GM10266 (cell line): ENCODE data around the gene ARID4A.

Experiments used
- DNase-seq: peaks from one replicate; pipeline ENCODE4 v3.0.0; 2012; ENCODE audit errors: extremely low spot score
- CTCF ChIP-seq: IDR thresholded peaks from 2 replicates; pipeline ENCODE4 v1.5.1; 2012; ENCODE audit warnings: mild to moderate bottlenecking, low read depth; ENCODE audit not compliant: control insufficient read depth, insufficient read depth; ENCODE audit errors: missing control alignments

Gene ARID4A

GRCh38 chr14:58305730-58306129, 7.4 kb downstream of the ARID4A start:
- DNase-seq, result no peak

GRCh38 chr14:58307597-58308316, 9.4 kb downstream of the ARID4A start:
- DNase-seq, result no peak
- TF ChIP-seq CTCF, result no peak

More at GRCh38 chr14:58305730-58306129, 7.4 kb downstream of the ARID4A start:
- TF ChIP-seq CTCF, result no peak

DNA sequence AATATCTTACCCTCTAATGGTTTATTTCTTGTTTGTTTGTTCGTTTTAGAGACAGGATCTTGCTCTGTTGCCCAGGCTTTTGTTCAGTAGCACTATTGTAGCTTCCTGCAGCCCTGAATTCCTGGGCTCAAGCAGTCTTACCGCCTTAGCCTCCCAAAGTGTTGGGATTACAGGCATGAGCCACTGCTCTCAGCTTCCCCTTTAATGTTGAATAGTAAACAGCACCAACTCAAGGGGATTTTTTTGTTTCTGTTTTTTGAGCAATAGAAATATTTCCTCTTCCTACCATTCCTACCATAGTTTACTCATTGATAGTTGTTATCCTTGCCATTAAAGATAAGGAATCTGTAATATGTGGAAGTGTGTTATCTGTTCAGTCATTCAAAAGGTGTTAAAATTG, 10.7 kb downstream of the ARID4A start:
- DNase-seq, result no peak
- no peak for TF ChIP-seq CTCF

DNA sequence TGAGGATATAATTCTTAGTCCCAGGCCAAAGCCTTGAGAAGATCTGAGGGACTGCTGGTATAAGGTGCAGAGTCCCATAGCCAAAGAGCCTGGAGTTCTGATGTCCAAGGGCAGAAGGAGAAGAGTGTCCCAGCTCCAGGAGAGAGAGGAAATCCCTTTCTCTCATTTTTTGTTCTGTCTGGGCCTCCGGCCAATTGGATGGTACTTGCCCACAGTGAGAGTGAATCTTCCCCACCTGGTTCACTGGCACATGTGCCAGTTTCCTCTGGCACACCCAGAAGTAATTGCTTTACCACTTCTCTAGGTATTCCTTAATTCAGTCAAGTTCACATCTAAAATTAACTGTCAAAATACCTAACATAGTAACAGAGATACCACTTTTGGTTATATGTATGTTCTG, 15.3 kb downstream of the ARID4A start:
- no peak for TF ChIP-seq CTCF
- no peak for DNase-seq

GRCh38 chr14:58315606-58316005, 17.3 kb downstream of the ARID4A start:
- no peak for DNase-seq
- TF ChIP-seq CTCF, result no peak

DNA sequence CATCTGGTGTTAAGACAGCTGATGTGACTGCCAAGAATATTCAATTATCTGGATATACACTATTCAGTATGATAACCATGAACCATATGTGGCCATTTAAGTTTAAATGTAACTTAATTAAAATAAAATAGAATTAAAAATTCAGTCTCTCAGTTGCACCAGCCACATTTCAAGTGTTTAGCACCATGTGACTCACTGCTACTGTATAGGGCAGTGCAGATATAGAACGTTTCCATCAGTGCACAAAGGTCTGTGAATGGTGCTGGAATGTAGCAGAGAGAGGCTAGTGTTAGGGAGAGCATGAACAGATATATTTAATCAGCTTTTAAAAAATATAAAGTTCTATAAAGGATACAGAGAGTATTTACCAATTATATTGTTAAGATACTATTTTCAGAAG, 28.7 kb downstream of the ARID4A start:
- TF ChIP-seq CTCF, result no peak
- DNase-seq, result no peak

DNA sequence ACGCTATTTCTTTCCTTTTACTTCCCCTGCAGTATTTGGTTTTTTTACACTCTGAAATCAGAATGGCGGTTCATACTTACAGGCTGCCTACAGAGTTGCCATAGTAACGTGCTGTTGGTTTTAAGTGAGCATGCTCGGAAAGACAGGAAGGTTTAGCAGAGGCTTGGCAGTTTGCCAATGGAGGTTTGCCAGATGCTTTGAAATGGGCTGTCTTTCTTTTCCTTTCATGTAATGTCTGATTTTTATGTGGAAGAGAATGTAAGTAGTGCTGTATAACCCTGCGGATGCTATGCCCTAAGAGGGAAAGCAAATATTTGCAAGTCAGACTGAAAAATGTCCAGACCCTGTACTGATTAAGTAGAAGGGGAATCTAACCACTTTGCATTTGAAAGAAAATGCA, 32.8 kb downstream of the ARID4A start:
- TF ChIP-seq CTCF, result no peak
- DNase-seq, result peak; percentile 69
